Measurements from ENCODE around the gene CLDN20. TPM values are rescaled to one million over a fixed set of nuclear protein-coding genes. Genes with fewer than 3 reads are reported as not detected.

Gene CLDN20
- total and polyA plus RNA-seq, 2 of the 8 experiments (the other 6 are each of a cell fraction or from before 2014, with no cell fraction given) = not detected

- Histone ChIP-seq H3K23ac (ENCODE audit: insufficient read length) (no peak overlapping the region), H4K5ac (ENCODE audit: insufficient read length, low read depth, low read length) (no peak overlapping the region), H2BK12ac (ENCODE audit: low read depth, low read length) (no peak overlapping the region), H2AFZ (ENCODE audit: low read length) (no peak overlapping the region), H4K91ac (replicated peaks; ENCODE audit: insufficient read length, low read length) (no peak overlapping the region), H3K4me2 (ENCODE audit: insufficient read depth in 1 of 2, low read depth in 2 of 2, low read length in 2 of 2) (no peak overlapping the region), H3K14ac (ENCODE audit: insufficient read length) (no peak overlapping the region), H2BK5ac (ENCODE audit: low read depth, low read length) (no peak overlapping the region), H2AK5ac (ENCODE audit: low read depth, low read length) (no peak overlapping the region), H4K20me1 (replicated peaks in 1 of 2; ENCODE audit: control insufficient read depth in 1 of 2, insufficient read depth in 2 of 2, low read length in 2 of 2) (no peaks in the 10 kb centered on the region), H3K18ac (ENCODE audit: extremely low read depth, low read length) (no peak overlapping the region), H3K27me3 (replicated peaks in 1 of 4; ENCODE audit: control insufficient read depth in 3 of 4, extremely low read depth in 1 of 4, insufficient read depth in 3 of 4, low read length in 3 of 4) (no peaks in the 10 kb centered on the region), H3K79me1 (ENCODE audit: low read depth, low read length) (no peaks in the 10 kb centered on the region), H2BK15ac (ENCODE audit: low read length) (no peak overlapping the region), H2BK120ac (replicated peaks; ENCODE audit: low read depth, low read length) (no peak overlapping the region), H3K9ac (replicated peaks in 1 of 4; ENCODE audit: extremely low read depth in 1 of 4, low read depth in 3 of 4, low read length in 3 of 4) (no peak overlapping the region), H3K4ac (replicated peaks; ENCODE audit: insufficient read length, low read depth, low read length) (no peak overlapping the region), H3K36me3 (ENCODE audit: control insufficient read depth in 2 of 4, insufficient read depth in 4 of 4, low read length in 3 of 4) (peaks cover under 1 to 27% (median 10%) of the 10 kb centered on the region in 4 experiments; a peak in 5 of 8 replicates), H3K27ac (ENCODE audit: low read depth, low read length) (no peak overlapping the region), H3K4me3 (ENCODE audit: extremely low read depth in 1 of 4, insufficient read depth in 2 of 4, low read depth in 3 of 4, low read length in 4 of 4) (no peak overlapping the region), H3K79me2 (ENCODE audit: control insufficient read depth in 1 of 2, insufficient read depth in 2 of 2, low read length in 2 of 2) (no peaks in the 10 kb centered on the region), H3K56ac (replicated peaks; ENCODE audit: insufficient read length, low read depth, low read length) (no peak overlapping the region), H2BK20ac (ENCODE audit: low read length) (no peak overlapping the region), H3K9me3 (ENCODE audit: insufficient read depth in 2 of 2, low read depth in 1 of 2, low read length in 1 of 2) (peaks cover 13 to 19% of the 10 kb centered on the region in 2 experiments), H4K8ac (ENCODE audit: extremely low read depth, insufficient read depth, low read length) (no peak overlapping the region), H3K23me2 (ENCODE audit: low read depth, low read length) (no peaks in the 10 kb centered on the region), H3K4me1 (replicated peaks in 1 of 4; ENCODE audit: control insufficient read depth in 3 of 4, insufficient read depth in 4 of 4, low read length in 3 of 4) (no peaks in the 10 kb centered on the region)
- DNase-seq (ENCODE audit: low read depth in 1 of 2, low spot score in 2 of 2) = no peak
- ChIA-PET POLR2A (ENCODE audit: partially characterized antibody) (interaction anchor here (0.8 to 1.1 kb wide), 3 partner anchors 10 to 160 kb away, joined by 3 read pairs; no protein-coding TSS in a partner anchor), CTCF (ENCODE audit: partially characterized antibody) (interaction anchor here (0.5 to 8.9 kb wide), 8 partner anchors 9 to 313 kb away, joined by 3 to 72 read pairs (median 4); no protein-coding TSS in a partner anchor)
- FAIRE-seq = no peak
- WGBS, 2 experiments (ENCODE audit: extremely low coverage in 1 of 2, insufficient coverage in 1 of 2, insufficient read length in 1 of 2, insufficient replicate concordance in 2 of 2, low coverage in 1 of 2, low lambda C conversion rate in 2 of 2, missing lambda C conversion rate in 1 of 2) = 91% methylated on average over 19 of the region's 19 CpGs; no CpG with 5 or more reads in 1 of the 2 experiments
Observed at GRCh38 chr6:155240905-155241600, 22.8 kb upstream of the CLDN20 start.

All from H1 (cell line).